Tibial nerve (tissue), 4 donors: ENCODE data around the gene ACTN1.

Source experiments
- CTCF ChIP-seq, 5 experiments: fragments of 200-600 bp in 3 of 5; fragments of 450-650 bp in 2 of 5; sonication (generic) in 3 of 5; IDR thresholded peaks; one replicate each; pipeline ENCODE4 v1.5.1; 2016 to 2019; ENCODE audit warnings: antibody characterized with exemption in 5 of 5, mild to moderate bottlenecking in 3 of 5, moderate library complexity in 2 of 5
- EP300 ChIP-seq, 2 donors: sonication (generic); formaldehyde crosslinking; IDR thresholded peaks; one replicate each; pipeline ENCODE4 v1.6.1; 2017; ENCODE audit warnings: antibody characterized with exemption in 2 of 2, mild to moderate bottlenecking in 1 of 2
- POLR2A ChIP-seq, 2 donors: fragments of 450-650 bp; IDR thresholded peaks; one replicate each; pipeline ENCODE4 v1.6.1; 2017; ENCODE audit warnings: antibody characterized with exemption in 2 of 2, mild to moderate bottlenecking in 2 of 2, moderate library complexity in 2 of 2

GRCh38 chr14:68935761-68936214 lies 43.3 kb downstream of the ACTN1 start:
- TF ChIP-seq POLR2A (IDR thresholded peaks at IDR 0.05) (no peak), CTCF (IDR thresholded peaks at IDR 0.05) (no peak), EP300 (IDR thresholded peaks at IDR 0.05) (peak in 1 of 2 donors; percentile 66)
